Osteocyte (in vitro differentiated cells): Measurements from ENCODE around the gene CDK16. TPM values are rescaled to one million over a fixed set of nuclear protein-coding genes. Genes with fewer than 3 reads are reported as not detected.

Experiments used
- DNase-seq: peaks from one replicate; pipeline ENCODE4 v3.0.0; 2021; ENCODE audit warnings: mixed read lengths; ENCODE audit not compliant: unreplicated experiment; ENCODE audit errors: extremely low spot score
- H3K27ac Mint-ChIP-seq: one replicate; pipeline ENCODE4 v1.8.0; 2021; ENCODE audit warnings: mild to moderate bottlenecking, mixed read lengths; ENCODE audit not compliant: unreplicated experiment
- H3K27me3 Mint-ChIP-seq: one replicate; pipeline ENCODE4 v1.8.0; 2021; ENCODE audit warnings: mixed read lengths; ENCODE audit not compliant: unreplicated experiment
- H3K36me3 Mint-ChIP-seq: one replicate; pipeline ENCODE4 v1.8.0; 2021; ENCODE audit warnings: mixed read lengths; ENCODE audit not compliant: unreplicated experiment
- H3K4me1 Mint-ChIP-seq: one replicate; pipeline ENCODE4 v1.8.0; 2021; ENCODE audit warnings: mixed read lengths; ENCODE audit not compliant: unreplicated experiment
- H3K4me3 Mint-ChIP-seq: one replicate; pipeline ENCODE4 v1.8.0; 2021; ENCODE audit warnings: mild to moderate bottlenecking, moderate library complexity, mixed read lengths; ENCODE audit not compliant: unreplicated experiment
- H3K9me3 Mint-ChIP-seq: one replicate; pipeline ENCODE4 v1.8.0; 2021; ENCODE audit warnings: mixed read lengths; ENCODE audit not compliant: unreplicated experiment
- CTCF ChIP-seq: fragments of 200-600 bp; sonication (generic); IDR thresholded peaks from 2 replicates; pipeline ENCODE4 v1.5.0; 2021; ENCODE audit warnings: antibody characterized with exemption, mild to moderate bottlenecking, moderate library complexity
- total RNA-seq: library from RNA; stranded (reverse); gene quantifications from 2 replicates; pipeline ENCODE4 v1.2.1, GENCODE V29; 2021

The CDK16 gene
- total RNA-seq, 1 donor from 2014 or later, result 174 TPM

GRCh38 chrX:47217121-47217851 lies 1.2 kb upstream of the CDK16 start:
- no peak for DNase-seq
- Mint-ChIP-seq H3K27me3 (no peaks in the 10 kb centered on the region), H3K4me3 (peak overlapping the region; percentile 86), H3K27ac (peak overlapping the region; percentile 99), H3K36me3 (peaks cover 35% of the 10 kb centered on the region), H3K9me3 (no peaks in the 10 kb centered on the region), H3K4me1 (peaks cover 42% of the 10 kb centered on the region)
- no peak for TF ChIP-seq CTCF

GRCh38 chrX:47217852-47218279 lies 615 bp upstream of the CDK16 start:
- TF ChIP-seq CTCF, result no peak
- H3K27ac Mint-ChIP-seq, result peak overlapping the region; percentile 99
- no peaks in the 10 kb centered on the region for H3K27me3 Mint-ChIP-seq
- H3K4me3 Mint-ChIP-seq, result peak overlapping the region; percentile 86
- peaks cover 42% of the 10 kb centered on the region for H3K4me1 Mint-ChIP-seq
- peaks cover 30% of the 10 kb centered on the region for H3K36me3 Mint-ChIP-seq
- DNase-seq, result peak; percentile 100
- no peaks in the 10 kb centered on the region for H3K9me3 Mint-ChIP-seq

GRCh38 chrX:47218920-47219815 lies 687 bp downstream of the CDK16 start:
- peaks cover 42% of the 10 kb centered on the region for H3K4me1 Mint-ChIP-seq

GRCh38 chrX:47221756-47222155 lies 3.3 kb downstream of the CDK16 start:
- Mint-ChIP-seq H3K4me3 (no peak overlapping the region), H3K27ac (no peak overlapping the region), H3K27me3 (no peaks in the 10 kb centered on the region), H3K4me1 (peaks cover 34% of the 10 kb centered on the region), H3K9me3 (no peaks in the 10 kb centered on the region), H3K36me3 (peaks cover 18% of the 10 kb centered on the region)
- TF ChIP-seq CTCF, result no peak
- DNase-seq, result no peak

More at GRCh38 chrX:47218920-47219815, 687 bp downstream of the CDK16 start:
- peak overlapping the region; percentile 87 for H3K27ac Mint-ChIP-seq
- H3K4me3 Mint-ChIP-seq, result peak overlapping the region; percentile 89
- no peak for TF ChIP-seq CTCF
- H3K27me3 Mint-ChIP-seq, result no peaks in the 10 kb centered on the region
- H3K9me3 Mint-ChIP-seq, result no peaks in the 10 kb centered on the region
- no peak for DNase-seq
- peaks cover 23% of the 10 kb centered on the region for H3K36me3 Mint-ChIP-seq
